ENCODE measurements around the gene CLEC3A.

Gene CLEC3A

GRCh38 chr16:78081341-78081740 is 59.0 kb downstream of the CLEC3A start:
- Histone ChIP-seq H3K79me2 (ENCODE audit: insufficient read depth, low read length) (no peaks in the 10 kb centered on the region), H3K4me3 (ENCODE audit: low read length, poor library complexity, severe bottlenecking) (no peak overlapping the region), H3K4me2 (ENCODE audit: low read depth, low read length, poor library complexity, severe bottlenecking) (no peak overlapping the region), H2AFZ (ENCODE audit: low read length) (no peak overlapping the region), H3K9me2 (replicated peaks; ENCODE audit: low read depth, low read length) (no peaks in the 10 kb centered on the region), H3K9ac (ENCODE audit: low read depth, low read length, poor library complexity, severe bottlenecking) (no peak overlapping the region), H3K9me3 (ENCODE audit: insufficient read depth, low read depth, low read length) (no peaks in the 10 kb centered on the region), H4K20me1 (ENCODE audit: insufficient read depth, low read length, poor library complexity, severe bottlenecking) (no peaks in the 10 kb centered on the region), H3K36me3 (ENCODE audit: insufficient read depth, low read length) (no peaks in the 10 kb centered on the region), H3K27me3 (ENCODE audit: insufficient read depth, low read length, poor library complexity, severe bottlenecking) (no peaks in the 10 kb centered on the region), H3F3A (ENCODE audit: low read depth) (no peaks in the 10 kb centered on the region), H3K4me1 (ENCODE audit: insufficient read depth, low read length, poor library complexity, severe bottlenecking) (no peaks in the 10 kb centered on the region)
- no peak for TF ChIP-seq EZH2phosphoT487 (IDR thresholded peaks at IDR 0.05; ENCODE audit: borderline replicate concordance)
- TF ChIP-seq, protein P1, sequence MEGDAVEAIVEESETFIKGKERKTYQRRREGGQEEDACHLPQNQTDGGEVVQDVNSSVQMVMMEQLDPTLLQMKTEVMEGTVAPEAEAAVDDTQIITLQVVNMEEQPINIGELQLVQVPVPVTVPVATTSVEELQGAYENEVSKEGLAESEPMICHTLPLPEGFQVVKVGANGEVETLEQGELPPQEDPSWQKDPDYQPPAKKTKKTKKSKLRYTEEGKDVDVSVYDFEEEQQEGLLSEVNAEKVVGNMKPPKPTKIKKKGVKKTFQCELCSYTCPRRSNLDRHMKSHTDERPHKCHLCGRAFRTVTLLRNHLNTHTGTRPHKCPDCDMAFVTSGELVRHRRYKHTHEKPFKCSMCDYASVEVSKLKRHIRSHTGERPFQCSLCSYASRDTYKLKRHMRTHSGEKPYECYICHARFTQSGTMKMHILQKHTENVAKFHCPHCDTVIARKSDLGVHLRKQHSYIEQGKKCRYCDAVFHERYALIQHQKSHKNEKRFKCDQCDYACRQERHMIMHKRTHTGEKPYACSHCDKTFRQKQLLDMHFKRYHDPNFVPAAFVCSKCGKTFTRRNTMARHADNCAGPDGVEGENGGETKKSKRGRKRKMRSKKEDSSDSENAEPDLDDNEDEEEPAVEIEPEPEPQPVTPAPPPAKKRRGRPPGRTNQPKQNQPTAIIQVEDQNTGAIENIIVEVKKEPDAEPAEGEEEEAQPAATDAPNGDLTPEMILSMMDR (conservative IDR thresholded peaks at IDR 0.05; ENCODE audit: low read length) = no peak

Measured in Loucy (cell line).